Aorta (tissue), 5 donors: ENCODE data around the gene UBE2S. TPM values are rescaled to one million over a fixed set of nuclear protein-coding genes. Genes with fewer than 3 reads are reported as not detected.

Experiments used
- ATAC-seq: fragments of 200-7000 bp; cut with Tn5 transposase; one replicate; pipeline ENCODE4 v1.9.1; 2022; ENCODE audit warnings: moderate library complexity; ENCODE audit not compliant: low FRiP score
- DNase-seq, 2 donors: peaks; one replicate each; pipeline ENCODE4 v3.0.0-alpha.2; 2020
- H3K27ac ChIP-seq, 2 donors: one replicate each; pipeline ENCODE4 v1.5.1; 2013; ENCODE audit warnings: low read length in 2 of 2, mild to moderate bottlenecking in 2 of 2, moderate library complexity in 2 of 2, control low read depth in 1 of 2, inconsistent platforms in 1 of 2, low read depth in 1 of 2
- H3K27me3 ChIP-seq, 2 donors: one replicate each; pipeline ENCODE4 v1.6.1; 2013; ENCODE audit warnings: control low read depth in 1 of 2, low read length in 1 of 2, mild to moderate bottlenecking in 1 of 2, moderate library complexity in 1 of 2; ENCODE audit not compliant: insufficient read depth in 2 of 2, control insufficient read depth in 1 of 2
- H3K36me3 ChIP-seq, 2 donors: one replicate each; pipeline ENCODE4 v1.6.1; 2013; ENCODE audit warnings: control low read depth in 1 of 2, low read length in 1 of 2, mild to moderate bottlenecking in 1 of 2; ENCODE audit not compliant: insufficient read depth in 2 of 2, control insufficient read depth in 1 of 2
- H3K4me1 ChIP-seq, 2 donors: one replicate each; pipeline ENCODE4 v1.6.1; 2013; ENCODE audit warnings: low read length in 2 of 2, control low read depth in 1 of 2, mild to moderate bottlenecking in 1 of 2, moderate library complexity in 1 of 2; ENCODE audit not compliant: insufficient read depth in 2 of 2, control insufficient read depth in 1 of 2
- H3K4me3 ChIP-seq, 2 donors: one replicate each; pipeline ENCODE4 v1.5.1; 2013; ENCODE audit warnings: low read length in 2 of 2, control low read depth in 1 of 2, mild to moderate bottlenecking in 1 of 2
- H3K9me3 ChIP-seq: one replicate; pipeline ENCODE4 v1.6.1; 2013; ENCODE audit warnings: mild to moderate bottlenecking, low read length; ENCODE audit not compliant: control insufficient read depth
- WGBS, 2 donors: extraction: QIAGEN DNeasy Blood & Tissue Kit; methylation state at CpG; one replicate each; pipeline ENCODE4 v1.1.7; 2013; 5-methylcytosine and 5-hydroxymethylcytosine counted together
- intact Hi-C, 2 donors: fragments of 100-400 bp; cut with DNase I; formaldehyde crosslinking; loops; one replicate each; pipeline versions ENCODE4 v1.14.2 to v1.15.0; 2022
- polyA plus RNA-seq, 2 donors: library from polyadenylated mRNA; stranded (reverse); fragments of 200-250 nt; gene quantifications; one replicate each; pipeline ENCODE4 v1.2.3, GENCODE V29; 2013
- total RNA-seq, 2 donors: library from RNA; stranded (reverse); fragmentation: NEBNext Ultra II Directional; extraction: Animal tissue kit (Norgen Biotek cat#: 25700); gene quantifications; one replicate each; pipeline ENCODE4 v1.2.1, GENCODE V29; 2021
- donor health status: healthy with polysubstance abuse.
- donor health status: Bipolar disorder and iron deficiency.
- donor health status: DM: no; HTN: no; CAD: no.
- donor health status: DM: no; HTN: no; CAD: no.
- donor health status: DM: yes; HTN: yes; CAD: no.

The UBE2S gene
- total and polyA plus RNA-seq, 4 donors = 7.0 to 26.8 (median 10.8) TPM

DNA sequence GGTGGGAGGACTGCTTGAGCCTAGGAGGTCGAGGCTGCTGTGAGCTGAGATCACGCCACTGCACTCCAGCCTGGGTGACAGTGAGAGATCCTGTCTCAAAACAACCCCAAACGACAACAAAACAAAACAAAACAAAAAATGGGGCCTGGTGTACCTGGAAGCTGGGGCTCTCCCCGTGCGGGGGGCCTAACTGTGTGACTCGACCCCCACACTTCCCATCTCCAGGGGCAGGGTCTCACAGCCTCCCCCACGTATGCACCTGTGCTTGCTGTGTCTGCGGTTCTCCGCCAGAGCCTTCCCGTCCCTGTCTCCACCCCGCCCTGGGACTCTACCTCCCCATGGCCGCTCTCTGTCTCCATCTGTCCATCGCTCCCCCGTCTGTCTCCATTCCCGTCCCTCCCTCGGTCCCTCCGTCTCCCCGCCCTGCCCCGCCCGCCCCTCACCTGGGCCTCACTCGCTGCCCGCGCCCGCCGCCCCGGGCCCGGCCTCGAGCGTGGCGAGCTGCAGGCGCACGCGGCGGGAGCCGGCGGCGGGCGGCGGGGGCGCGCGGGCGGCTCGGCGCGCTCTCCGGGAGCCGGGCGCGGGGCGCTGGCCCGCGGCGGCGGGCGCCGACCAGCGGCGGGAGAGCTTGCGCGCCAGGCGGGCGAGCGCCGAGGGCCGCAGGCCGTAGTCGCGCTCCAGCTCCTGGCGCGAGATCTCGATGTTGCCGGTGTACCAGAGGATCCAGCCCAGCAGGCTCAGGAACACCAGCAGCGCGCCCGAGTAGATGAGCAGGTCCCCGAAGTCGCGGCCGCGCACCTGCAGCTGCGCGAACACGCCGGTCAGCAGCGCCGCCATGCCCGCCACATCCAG is 24.1 kb downstream of the UBE2S start:
- Histone ChIP-seq H3K36me3 (no peaks in the 10 kb centered on the region), H3K27ac (peak overlapping the region in 1 of 2 donors; percentile 86), H3K27me3 (peaks cover 0 to 2% of the 10 kb centered on the region in 2 donors), H3K4me1 (no peaks in the 10 kb centered on the region), H3K9me3 (no peaks in the 10 kb centered on the region), H3K4me3 (peak overlapping the region; percentile 38 to 43)
- DNase-seq = peak; percentile 68 to 86
- 6 to 20% methylated on average over 24 to 88 of the region's 88 CpGs for WGBS, 2 donors
- intact Hi-C loops = loop anchor here (2.0 to 5.0 kb wide), 3 partner anchors 41 to 103 kb away; partner anchors contain the start of gene HSPBP1 (in 1 of the 2)
- ATAC-seq = no peak

DNA sequence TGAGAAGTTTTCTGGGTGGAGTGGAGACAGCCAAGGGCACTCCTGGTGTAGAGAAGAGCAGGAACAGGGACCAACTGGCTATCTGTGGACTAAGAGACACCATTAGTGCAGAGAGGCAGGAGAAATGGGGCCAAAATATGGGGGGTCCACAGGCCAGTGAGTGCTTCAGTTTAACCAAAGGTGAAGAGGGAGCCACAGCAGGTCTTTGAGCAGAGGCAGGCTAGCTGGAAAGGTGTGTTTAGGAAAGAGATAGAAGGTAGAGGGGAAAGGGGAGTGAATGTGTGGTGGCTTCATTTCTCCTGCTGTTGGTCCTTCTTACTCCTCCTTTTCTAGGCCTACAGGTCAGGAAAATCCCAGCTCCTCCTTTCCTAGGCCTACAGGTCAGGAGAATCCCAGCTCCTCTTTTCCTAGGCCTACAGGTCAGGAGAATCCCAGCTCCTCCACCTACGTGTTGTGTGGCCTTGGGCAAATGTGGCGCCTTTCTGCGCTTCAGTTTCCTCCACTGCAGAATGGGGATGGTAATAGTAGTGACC is 25.0 kb downstream of the UBE2S start:
- Histone ChIP-seq H3K27me3 (peaks cover 0 to 2% of the 10 kb centered on the region in 2 donors), H3K9me3 (no peaks in the 10 kb centered on the region), H3K27ac (no peak overlapping the region), H3K4me3 (no peak overlapping the region), H3K36me3 (no peaks in the 10 kb centered on the region), H3K4me1 (no peaks in the 10 kb centered on the region)
- ATAC-seq (no peak), DNase-seq (no peak)
- intact Hi-C loops = loop anchor here in 1 of 2 donors (5.0 kb wide), 1 partner anchor 40 kb away; no protein-coding TSS in a partner anchor
- 98 to 100% methylated on average over 3 of the region's 3 CpGs for WGBS, 2 donors

DNA sequence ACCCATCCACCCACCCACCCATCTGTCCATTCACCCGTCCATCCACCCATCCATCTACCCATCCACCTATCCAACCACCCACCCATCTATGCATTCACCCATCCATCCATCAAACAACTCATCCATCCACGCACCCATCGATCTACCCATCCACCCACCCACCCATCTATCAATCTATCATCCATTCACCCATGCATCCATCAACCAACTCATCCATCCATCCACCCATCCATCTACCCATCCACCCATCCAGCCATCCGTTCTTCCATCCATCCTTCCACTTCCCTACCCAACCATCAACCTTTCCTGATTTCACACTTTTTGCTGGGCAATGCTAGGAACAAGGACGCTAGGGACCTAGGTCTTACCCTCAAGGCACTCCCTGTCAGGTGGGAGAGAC is 25.6 kb downstream of the UBE2S start:
- intact Hi-C loops = loop anchor here in 1 of 2 donors (5.0 kb wide), 1 partner anchor 40 kb away; no protein-coding TSS in a partner anchor
- Histone ChIP-seq H3K4me3 (no peak overlapping the region), H3K27me3 (peaks cover 0 to 2% of the 10 kb centered on the region in 2 donors), H3K9me3 (no peaks in the 10 kb centered on the region), H3K36me3 (no peaks in the 10 kb centered on the region), H3K27ac (no peak overlapping the region), H3K4me1 (no peaks in the 10 kb centered on the region)
- ATAC-seq = no peak
- 97 to 99% methylated on average over 5 of the region's 5 CpGs for WGBS, 2 donors
- no peak for DNase-seq

DNA sequence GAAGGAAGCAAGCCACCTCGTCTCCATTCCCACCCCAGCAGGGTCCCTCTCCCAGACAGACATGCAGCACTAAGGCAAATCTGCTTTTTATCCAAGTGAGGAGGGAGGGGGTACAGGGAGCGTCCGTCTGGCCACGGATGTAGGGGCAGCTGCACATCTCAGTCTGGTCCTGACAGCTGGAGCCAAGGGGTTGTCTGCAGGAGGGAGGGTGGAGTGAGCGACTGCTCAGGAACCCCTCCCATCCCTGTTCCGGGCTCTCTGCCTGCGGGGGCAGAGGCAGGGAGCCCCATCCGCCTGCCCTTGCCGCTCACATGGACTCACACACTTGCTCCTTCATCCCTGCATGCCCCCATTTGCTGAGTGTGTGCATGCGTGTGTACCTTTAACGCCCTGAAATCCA is 28.4 kb downstream of the UBE2S start:
- DNase-seq = no peak
- intact Hi-C loops = no loop called here
- H3K4me3 ChIP-seq = no peak overlapping the region
- WGBS, 2 donors = 74 to 81% methylated on average over 11 of the region's 11 CpGs
- no peaks in the 10 kb centered on the region for H3K4me1 ChIP-seq
- H3K27ac ChIP-seq = no peak overlapping the region
- no peak for ATAC-seq
- H3K9me3 ChIP-seq = no peaks in the 10 kb centered on the region
- H3K36me3 ChIP-seq = no peaks in the 10 kb centered on the region
- H3K27me3 ChIP-seq = no peaks in the 10 kb centered on the region

DNA sequence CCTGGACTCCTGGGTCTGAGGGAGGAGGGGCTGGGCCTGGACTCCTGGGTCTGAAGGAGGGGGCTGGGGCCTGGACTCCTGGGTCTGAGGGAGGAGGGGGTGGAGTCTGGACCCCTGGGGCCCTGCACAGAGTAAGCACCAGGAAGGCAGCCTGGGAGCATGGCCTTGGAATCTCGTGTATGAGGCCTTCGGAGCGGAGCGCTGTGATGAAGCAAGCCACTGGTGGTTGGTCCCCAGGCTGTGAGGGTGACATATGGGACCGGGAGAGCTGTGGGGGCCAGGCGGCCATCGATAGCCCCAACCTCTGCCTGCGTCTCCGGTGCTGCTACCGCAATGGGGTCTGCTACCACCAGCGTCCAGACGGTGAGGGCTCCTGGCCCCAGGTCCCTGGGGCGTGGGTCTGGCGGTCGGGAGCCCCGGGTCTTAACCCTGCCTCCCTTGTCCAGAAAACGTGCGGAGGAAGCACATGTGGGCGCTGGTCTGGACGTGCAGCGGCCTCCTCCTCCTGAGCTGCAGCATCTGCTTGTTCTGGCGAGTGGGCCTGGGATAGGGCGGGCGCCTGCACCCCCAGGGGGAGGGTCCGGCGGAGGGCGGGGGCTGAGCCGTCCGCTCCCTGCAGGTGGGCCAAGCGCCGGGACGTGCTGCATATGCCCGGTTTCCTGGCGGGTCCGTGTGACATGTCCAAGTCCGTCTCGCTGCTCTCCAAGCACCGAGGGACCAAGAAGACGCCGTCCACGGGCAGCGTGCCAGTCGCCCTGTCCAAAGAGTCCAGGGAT is 30.0 kb downstream of the UBE2S start:
- ATAC-seq (no peak), DNase-seq (no peak)
- Histone ChIP-seq H3K27ac (no peak overlapping the region), H3K4me1 (no peaks in the 10 kb centered on the region), H3K9me3 (no peaks in the 10 kb centered on the region), H3K4me3 (no peak overlapping the region), H3K27me3 (no peaks in the 10 kb centered on the region), H3K36me3 (no peaks in the 10 kb centered on the region)
- WGBS, 2 donors = 8 to 9% methylated on average over 38 to 43 of the region's 43 CpGs
- intact Hi-C loops = no loop called here

DNA sequence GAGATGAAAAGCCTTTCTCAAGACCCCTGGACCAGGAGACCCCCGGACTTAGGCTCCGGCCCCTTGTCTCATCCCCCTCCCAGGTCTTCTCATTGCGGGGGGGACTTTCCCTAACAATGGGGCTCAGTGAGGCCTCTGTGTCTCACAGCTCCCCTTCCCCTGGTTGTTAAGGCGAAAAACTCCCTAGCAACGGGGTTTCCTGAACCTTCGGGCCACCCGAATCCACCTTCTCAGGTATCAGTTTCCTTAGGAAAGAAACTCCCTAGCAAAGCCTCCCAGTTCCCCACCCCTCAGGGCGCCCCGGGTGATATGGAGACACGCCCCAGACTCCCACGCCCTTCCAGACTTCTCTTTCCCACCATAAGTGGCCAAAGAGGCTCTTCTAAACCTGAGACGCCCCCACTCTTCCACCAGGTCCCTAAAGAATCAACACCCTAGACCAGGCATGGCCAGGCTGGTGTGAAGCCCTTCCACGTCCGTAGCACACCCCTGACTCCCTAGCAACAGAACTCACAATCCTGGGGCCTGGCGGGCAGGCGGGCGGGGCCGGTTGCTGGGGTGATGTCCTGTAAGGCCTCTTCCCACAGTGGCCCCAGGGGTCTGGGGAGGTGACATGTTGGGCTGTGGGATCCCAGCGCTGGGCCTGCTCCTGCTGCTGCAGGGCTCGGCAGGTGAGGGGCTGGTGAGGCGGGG is 31.2 kb downstream of the UBE2S start, which contains the start of gene TMEM190:
TMEM190 (plus strand) TSS at position 586 of the 693 bp plus-strand sequence; CDS start at position 614, 28 bp downstream.
- no peaks in the 10 kb centered on the region for H3K36me3 ChIP-seq
- 53 to 56% methylated on average over 21 of the region's 21 CpGs for whole genome bisulfite sequencing, 2 donors
- intact Hi-C loops = no loop called here

DNA sequence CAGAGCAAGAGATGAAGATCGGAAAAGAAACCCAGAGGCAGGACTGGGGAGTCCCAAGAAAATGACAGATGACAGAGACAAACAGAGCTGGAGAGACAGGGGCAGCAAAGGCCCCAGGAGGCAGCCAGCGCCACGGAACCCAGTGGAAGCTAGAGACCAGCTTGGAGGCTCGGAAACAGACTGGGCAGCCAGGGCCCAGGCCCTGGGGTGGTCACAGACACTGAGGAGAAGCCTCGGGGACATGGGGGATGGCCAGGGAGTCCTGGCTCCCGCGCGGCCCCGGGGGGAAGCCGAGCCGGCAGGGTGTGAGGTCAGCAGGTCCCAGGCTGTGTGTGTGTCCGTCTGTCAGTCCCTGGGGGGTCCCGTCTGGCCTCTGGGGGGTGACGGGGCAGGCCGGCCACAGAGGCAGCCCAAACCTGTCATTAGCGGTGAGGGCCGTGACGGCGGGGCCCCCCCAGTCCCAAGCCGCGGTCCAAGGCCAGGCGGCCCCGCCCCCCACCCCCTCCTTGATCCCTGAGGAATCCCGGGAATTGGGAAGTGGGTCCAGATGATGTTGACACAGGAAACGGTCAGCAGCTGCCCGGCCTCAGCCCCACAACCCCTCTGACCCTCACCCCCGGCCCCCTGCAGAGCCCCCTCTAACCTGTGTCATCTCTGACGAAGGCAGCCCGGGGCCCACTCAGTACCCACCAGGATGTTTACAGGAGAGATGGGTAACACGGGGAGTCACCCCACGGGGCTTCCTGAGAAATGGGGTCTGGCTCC is 33.4 kb downstream of the UBE2S start:
- Histone ChIP-seq H3K27me3 (no peaks in the 10 kb centered on the region), H3K9me3 (no peaks in the 10 kb centered on the region), H3K4me3 (no peak overlapping the region), H3K4me1 (no peaks in the 10 kb centered on the region), H3K27ac (no peak overlapping the region), H3K36me3 (no peaks in the 10 kb centered on the region)
- WGBS, 2 donors = 13 to 18% methylated on average over 26 to 31 of the region's 31 CpGs
- DNase-seq = no peak
- no peak for ATAC-seq
- intact Hi-C loops = no loop called here

More for the DNA sequence above, 31.2 kb downstream of the UBE2S start, which contains the start of gene TMEM190:
- Histone ChIP-seq H3K4me1 (no peaks in the 10 kb centered on the region), H3K9me3 (no peaks in the 10 kb centered on the region), H3K27ac (no peak within 1 kb of the TSS), H3K4me3 (no peak within 1 kb of the TSS), H3K27me3 (no peaks in the 10 kb centered on the region)
- ATAC-seq = no peak
- no peak for DNase-seq
